HepG2 (cell line): ENCODE measurements around the gene SPRED2. TPM values are rescaled to one million over a fixed set of nuclear protein-coding genes. Genes with fewer than 3 reads are reported as not detected.

Source experiments
- AHDC1 ChIP-seq: sonication (generic); formaldehyde crosslinking; IDR thresholded peaks from 2 replicates; pipeline ENCODE4 v1.5.1; 2020; ENCODE audit warnings: mild to moderate bottlenecking, missing genetic modification reagents, borderline replicate concordance
- ATF5 ChIP-seq: sonication (generic); formaldehyde crosslinking; IDR thresholded peaks from 2 replicates; pipeline ENCODE4 v1.4.0; 2020; ENCODE audit warnings: mild to moderate bottlenecking, low read depth, missing genetic modification reagents
- CHD2 ChIP-seq: IDR thresholded peaks from 2 replicates; pipeline ENCODE4 v1.6.1; 2011; ENCODE audit warnings: low read depth, low read length, improper control_type of control experiment
- FOXA1 ChIP-seq, 2 experiments: fragments of 450-650 bp in 1 of 2; sonication (generic) in 1 of 2; formaldehyde crosslinking in 1 of 2; IDR thresholded peaks; 2 replicates each; pipeline versions ENCODE4 v1.4.0 to v1.6.1; 2016 to 2020; ENCODE audit warnings: missing genetic modification reagents in 1 of 2
- HINFP ChIP-seq: sonication (generic); formaldehyde crosslinking; IDR thresholded peaks from 2 replicates; pipeline ENCODE4 v1.4.0; 2020; ENCODE audit warnings: low read depth, mild to moderate bottlenecking, missing genetic modification reagents
- KLF15 ChIP-seq: sonication (generic); formaldehyde crosslinking; IDR thresholded peaks from 2 replicates; pipeline ENCODE4 v1.8.1; 2023; ENCODE audit warnings: borderline replicate concordance, mild to moderate bottlenecking, inconsistent platforms, missing genetic modification reagents, mixed read lengths
- KLF9 ChIP-seq: IDR thresholded peaks from 2 replicates; pipeline ENCODE4 v1.6.1; 2016; ENCODE audit warnings: low read depth
- MTA1 ChIP-seq: sonication (generic); formaldehyde crosslinking; IDR thresholded peaks from 2 replicates; pipeline ENCODE4 v1.4.0; 2020; ENCODE audit warnings: missing genetic modification reagents, mild to moderate bottlenecking, borderline replicate concordance
- RBM39 ChIP-seq: fragments of 200-400 bp; formaldehyde crosslinking; IDR thresholded peaks from one replicate; pipeline ENCODE4 v1.6.1; 2018; ENCODE audit warnings: antibody characterized with exemption, mild to moderate bottlenecking, low read depth, low read length; ENCODE audit not compliant: poor library complexity, severe bottlenecking
- RNF2 ChIP-seq: fragments of 450-650 bp; conservative IDR thresholded peaks from 2 replicates; pipeline ENCODE4 v1.6.1; 2016; ENCODE audit warnings: low read depth
- SYNCRIP ChIP-seq: fragments of 200-400 bp; formaldehyde crosslinking; IDR thresholded peaks from 2 replicates; pipeline ENCODE4 v1.6.1; 2018; ENCODE audit warnings: mild to moderate bottlenecking, low read depth, low read length; ENCODE audit not compliant: insufficient read depth
- ZBTB1 ChIP-seq: sonication (generic); formaldehyde crosslinking; IDR thresholded peaks from 2 replicates; pipeline ENCODE4 v1.4.0; 2020; ENCODE audit warnings: missing genetic modification reagents, borderline replicate concordance
- ZBTB7A ChIP-seq: sonication (generic); formaldehyde crosslinking; IDR thresholded peaks from 2 replicates; pipeline ENCODE4 v1.8.0; 2022; ENCODE audit warnings: mild to moderate bottlenecking, missing genetic modification reagents
- ZFP1 ChIP-seq: IDR thresholded peaks from 2 replicates; pipeline ENCODE4 v1.6.1; 2016
- ZNF34 ChIP-seq: sonication (generic); formaldehyde crosslinking; IDR thresholded peaks from 2 replicates; pipeline ENCODE4 v1.4.0; 2020; ENCODE audit warnings: mild to moderate bottlenecking, missing genetic modification reagents, borderline replicate concordance
- ZNF776 ChIP-seq: sonication (generic); formaldehyde crosslinking; IDR thresholded peaks from 2 replicates; pipeline ENCODE4 v1.4.0; 2020; ENCODE audit warnings: mild to moderate bottlenecking, missing genetic modification reagents
- polyA plus RNA-seq, 8 experiments: library from polyadenylated mRNA; depleted of rRNA in 3 of 8; stranded (reverse) in 7 of 8; unstranded in 1 of 8; fragments of >200 nt; fragmentation: Illumina TruSeq in 4 of 8; extraction: Trizol in 4 of 8; gene quantifications; 2 replicates each; pipeline versions ENCODE4 v1.2.1 to v1.2.3, GENCODE V29; 2011 to 2016; ENCODE audit warnings: low read depth in 4 of 8, missing spikeins in 1 of 8, mixed read lengths in 1 of 8; ENCODE audit not compliant: insufficient read depth in 1 of 8
- total RNA-seq, 5 experiments: library from RNA; depleted of rRNA; stranded (reverse); fragments of >200 nt; fragmentation: Illumina TruSeq; extraction: Trizol; gene quantifications; 2 replicates each; pipeline ENCODE4 v1.2.3, GENCODE V29; 2016; ENCODE audit warnings: low read depth in 1 of 5

SPRED2 gene
- total and polyA plus RNA-seq, 2 of the 13 experiments (the other 11 are each of a cell fraction or from before 2014, with no cell fraction given): 13.0 to 37.0 TPM

- no peak for TF ChIP-seq FOXA1 (IDR thresholded peaks at IDR 0.05)
- TF ChIP-seq FOXA1 (CRISPR knock-in tag; IDR thresholded peaks at IDR 0.05): peak; percentile 59
- TF ChIP-seq ZNF776 (CRISPR knock-in tag): no peak
- no peak for TF ChIP-seq KLF15
- TF ChIP-seq ZFP1 (CRISPR knock-in tag): peak; percentile 72; the same call in 1 of the 2 replicates
- TF ChIP-seq MTA1 (CRISPR knock-in tag): no peak; the same call in 1 of the 2 replicates
- no peak; the same call in 1 of the 2 replicates for TF ChIP-seq HINFP (CRISPR knock-in tag)
- TF ChIP-seq ZBTB1 (CRISPR knock-in tag): no peak
- no peak for TF ChIP-seq CHD2
- peak; percentile 61; the same call in 1 of the 2 replicates for TF ChIP-seq AHDC1 (CRISPR knock-in tag)
- no peak for TF ChIP-seq RBM39
- no peak for TF ChIP-seq KLF9 (CRISPR knock-in tag)
- TF ChIP-seq SYNCRIP: no peak
- TF ChIP-seq ATF5: no peak
- no peak for TF ChIP-seq RNF2
- TF ChIP-seq ZNF34 (CRISPR knock-in tag): no peak
- no peak for TF ChIP-seq ZBTB7A
Observed at GRCh38 chr2:65370387-65371073, 61.9 kb downstream of the SPRED2 start (continued).
